HEK293 (cell line): ENCODE data around the gene CABP4.

ENCODE experiments used
- ATF2 ChIP-seq: fragments of 450-650 bp; formaldehyde crosslinking; IDR thresholded peaks from 2 replicates; pipeline ENCODE4 v1.5.1; 2016; ENCODE audit warnings: missing biosample characterization, missing genetic modification characterization, low read depth
- BCL11A ChIP-seq: fragments of 450-650 bp; formaldehyde crosslinking; IDR thresholded peaks from 2 replicates; pipeline ENCODE4 v1.5.1; 2016; ENCODE audit warnings: low read depth, missing biosample characterization, missing genetic modification characterization
- CTCF ChIP-seq: fragments of 450-650 bp; formaldehyde crosslinking; IDR thresholded peaks from 2 replicates; pipeline ENCODE4 v1.5.1; 2016; ENCODE audit warnings: missing biosample characterization, missing genetic modification characterization
- KLF1 ChIP-seq: fragments of 450-650 bp; formaldehyde crosslinking; IDR thresholded peaks from 2 replicates; pipeline ENCODE4 v1.5.1; 2016; ENCODE audit warnings: missing biosample characterization, missing genetic modification characterization
- MYNN ChIP-seq: fragments of 450-650 bp; formaldehyde crosslinking; IDR thresholded peaks from 2 replicates; pipeline ENCODE4 v1.5.1; 2016; ENCODE audit warnings: missing biosample characterization, missing genetic modification characterization, borderline replicate concordance
- SALL2 ChIP-seq: fragments of 450-650 bp; formaldehyde crosslinking; IDR thresholded peaks from 2 replicates; pipeline ENCODE4 v1.5.0; 2017; ENCODE audit warnings: missing biosample characterization, mild to moderate bottlenecking, missing genetic modification characterization, borderline replicate concordance
- SETDB1 ChIP-seq: IDR thresholded peaks from one replicate; pipeline ENCODE4 v1.6.1; 2017; ENCODE audit warnings: mild to moderate bottlenecking, low read length, moderate library complexity, mixed read lengths; ENCODE audit not compliant: insufficient read length
- YY2 ChIP-seq: fragments of 450-650 bp; formaldehyde crosslinking; IDR thresholded peaks from 2 replicates; pipeline ENCODE4 v1.5.1; 2016; ENCODE audit warnings: missing biosample characterization, missing genetic modification characterization
- ZBTB26 ChIP-seq: fragments of 450-650 bp; formaldehyde crosslinking; optimal IDR thresholded peaks from 2 replicates; pipeline ENCODE3; 2016; ENCODE audit warnings: missing biosample characterization, mild to moderate bottlenecking, missing genetic modification characterization
- ZNF280D ChIP-seq: fragments of 450-650 bp; formaldehyde crosslinking; IDR thresholded peaks from 2 replicates; pipeline ENCODE4 v1.5.1; 2016; ENCODE audit warnings: missing biosample characterization, missing genetic modification characterization
- ZNF560 ChIP-seq: fragments of 450-650 bp; formaldehyde crosslinking; IDR thresholded peaks from 2 replicates; pipeline ENCODE4 v1.5.1; 2017; ENCODE audit warnings: missing biosample characterization, missing genetic modification characterization, borderline replicate concordance

- TF ChIP-seq KLF1 (tag by site-specific recombination) (no peak), ZBTB26 (tag by site-specific recombination) (no peak), ATF2 (tag by site-specific recombination) (no peak), SALL2 (tag by site-specific recombination) (no peak), CTCF (tag by site-specific recombination) (no peak), ZNF280D (tag by site-specific recombination) (no peak), YY2 (tag by site-specific recombination) (no peak), MYNN (tag by site-specific recombination) (no peak), BCL11A (tag by site-specific recombination) (no peak), SETDB1 (no peak), ZNF560 (tag by site-specific recombination) (no peak)
Observed at GRCh38 chr11:67449116-67449844, 5.9 kb upstream of the CABP4 start.
